Ovary (tissue), 9 donors: ENCODE measurements around the gene SCYGR4. TPM values are rescaled to one million over a fixed set of nuclear protein-coding genes. Genes with fewer than 3 reads are reported as not detected.

Experiments
- DNase-seq, 5 donors: peaks; one replicate each; pipeline ENCODE4 v3.0.0-alpha.2; 2019 to 2020
- H3K27ac ChIP-seq, 2 donors: fragments of 200-600 bp; one replicate each; pipeline versions ENCODE4 v1.5.1 to v1.8.0; 2019 to 2022
- H3K27me3 ChIP-seq: fragments of 200-600 bp; one replicate; pipeline ENCODE4 v1.8.0; 2022
- H3K36me3 ChIP-seq: fragments of 200-600 bp; sonication (generic); one replicate; pipeline ENCODE4 v1.5.1; 2019
- H3K4me1 ChIP-seq: one replicate; pipeline ENCODE4 v1.8.1; 2013; ENCODE audit warnings: mild to moderate bottlenecking, moderate library complexity; ENCODE audit not compliant: insufficient read depth
- H3K4me3 ChIP-seq: fragments of 200-600 bp; sonication (generic); one replicate; pipeline ENCODE4 v1.5.1; 2017
- H3K9me3 ChIP-seq, 2 donors: fragments of 200-600 bp in 1 of 2; sonication (generic) in 1 of 2; one replicate each; pipeline versions ENCODE4 v1.5.1 to v1.8.1; 2013 to 2019; ENCODE audit warnings: mild to moderate bottlenecking in 1 of 2, moderate library complexity in 1 of 2
- CTCF ChIP-seq, 3 donors: fragments of 450-650 bp in 2 of 3; fragments of 200-600 bp in 1 of 3; IDR thresholded peaks; one replicate each; pipeline versions ENCODE4 v1.5.1 to v1.8.0; 2016 to 2022; ENCODE audit warnings: antibody characterized with exemption in 3 of 3, mild to moderate bottlenecking in 1 of 3
- EP300 ChIP-seq: sonication (generic); formaldehyde crosslinking; IDR thresholded peaks from one replicate; pipeline ENCODE4 v1.6.1; 2017; ENCODE audit warnings: antibody characterized with exemption
- POLR2A ChIP-seq: fragments of 450-650 bp; IDR thresholded peaks from one replicate; pipeline ENCODE4 v1.6.1; 2017; ENCODE audit warnings: antibody characterized with exemption, mild to moderate bottlenecking, moderate library complexity
- WGBS, 3 donors: extraction: QIAGEN DNeasy Blood & Tissue Kit in 1 of 3; methylation state at CpG; one replicate each; pipeline versions ENCODE4 v1.1.5 to v1.1.7; 2013 to 2017; 5-methylcytosine and 5-hydroxymethylcytosine counted together
- intact Hi-C, 4 donors: fragments of 100-400 bp; cut with DNase I; formaldehyde crosslinking; loops; one replicate each; pipeline versions ENCODE4 v1.11.0 to v1.15.1; 2022 to 2023
- polyA plus RNA-seq, 2 donors: library from polyadenylated mRNA; stranded (reverse); fragments of 200-250 nt in 1 of 2; fragments of 350-450 nt in 1 of 2; fragmentation: Illumina TruSeq in 1 of 2; extraction: RNeasy Lipid Tissue Mini Kit (QIAGEN cat#74804) in 1 of 2; gene quantifications; one replicate each; pipeline ENCODE4 v1.2.3, GENCODE V29; 2013 to 2014
- total RNA-seq, 7 donors: library from RNA; depleted of rRNA in 2 of 7; stranded (reverse); fragments of >200 nt in 2 of 7; fragmentation: NEBNext Ultra II Directional in 3 of 7; extraction: Animal tissue kit (Norgen Biotek cat#: 25700) in 3 of 7; gene quantifications; one replicate each; pipeline versions ENCODE4 v1.1.0 to v1.2.4, GENCODE V29; 2016 to 2023
- donor health status: DM: no; HTN: no; CAD: no; lungs with moderate emphysema.
- donor health status: DM: no; HTN: no; CAD: no.
- donor health status: Bipolar disorder and iron deficiency.
- donor health status: DM: yes; HTN: yes; CAD: no.
- donor health status: DM: no; HTN: no; CAD: no.
- donor health status: DM: yes; HTN: yes; CAD: no.

Gene SCYGR4
- total and polyA plus RNA-seq, 9 donors: not detected

GRCh38 chr2:227576812-227577211 is 40.5 kb upstream of the SCYGR4 start:
- WGBS, 3 donors: 70 to 73% (median 72%) methylated on average over 2 of the region's 2 CpGs
- H3K4me1 ChIP-seq: no peaks in the 10 kb centered on the region
- H3K27ac ChIP-seq: no peak overlapping the region
- intact Hi-C loops: no loop called here
- TF ChIP-seq POLR2A: no peak
- TF ChIP-seq CTCF (IDR thresholded peaks at IDR 0.05): no peak
- no peak for TF ChIP-seq EP300
- no peaks in the 10 kb centered on the region for H3K27me3 ChIP-seq
- H3K4me3 ChIP-seq: no peak overlapping the region
- DNase-seq: no peak
- H3K9me3 ChIP-seq: no peaks in the 10 kb centered on the region
- no peaks in the 10 kb centered on the region for H3K36me3 ChIP-seq

GRCh38 chr2:227577555-227577954 is 39.7 kb upstream of the SCYGR4 start:
- no peak overlapping the region for H3K27ac ChIP-seq

GRCh38 chr2:227578642-227579041 is 38.7 kb upstream of the SCYGR4 start:
- no peak for DNase-seq
- intact Hi-C loops: no loop called here
- Histone ChIP-seq H3K27me3 (no peaks in the 10 kb centered on the region), H3K9me3 (no peaks in the 10 kb centered on the region), H3K27ac (no peak overlapping the region), H3K36me3 (no peaks in the 10 kb centered on the region), H3K4me3 (no peak overlapping the region), H3K4me1 (no peaks in the 10 kb centered on the region)
- 48 to 59% (median 55%) methylated on average over 2 of the region's 2 CpGs for WGBS, 3 donors
- TF ChIP-seq EP300 (no peak), CTCF (IDR thresholded peaks at IDR 0.05) (no peak), POLR2A (no peak)

More at GRCh38 chr2:227577555-227577954, 39.7 kb upstream of the SCYGR4 start:
- no peak for TF ChIP-seq EP300
- no peak for TF ChIP-seq POLR2A
- TF ChIP-seq CTCF (IDR thresholded peaks at IDR 0.05): no peak
- Histone ChIP-seq H3K36me3 (no peaks in the 10 kb centered on the region), H3K27me3 (no peaks in the 10 kb centered on the region), H3K4me1 (no peaks in the 10 kb centered on the region), H3K9me3 (no peaks in the 10 kb centered on the region), H3K4me3 (no peak overlapping the region)
- WGBS, 3 donors: 44 to 56% (median 55%) methylated on average over 2 of the region's 2 CpGs
- intact Hi-C loops: no loop called here
- DNase-seq: no peak

GRCh38 chr2:227579791-227580190 is 37.5 kb upstream of the SCYGR4 start:
- intact Hi-C loops: no loop called here
- no peak for DNase-seq
- TF ChIP-seq POLR2A (no peak), CTCF (IDR thresholded peaks at IDR 0.05) (no peak), EP300 (no peak)
- H3K4me3 ChIP-seq: no peak overlapping the region
- 95 to 97% (median 97%) methylated on average over 1 of the region's 1 CpG for WGBS, 3 donors
- H3K9me3 ChIP-seq: no peaks in the 10 kb centered on the region
- no peak overlapping the region for H3K27ac ChIP-seq
- H3K4me1 ChIP-seq: no peaks in the 10 kb centered on the region
- no peaks in the 10 kb centered on the region for H3K27me3 ChIP-seq
- H3K36me3 ChIP-seq: no peaks in the 10 kb centered on the region

- DNase-seq: no peak
- no peaks in the 10 kb centered on the region for H3K4me1 ChIP-seq
- intact Hi-C loops: no loop called here
- H3K9me3 ChIP-seq: no peaks in the 10 kb centered on the region
- TF ChIP-seq EP300 (no peak), POLR2A (no peak), CTCF (IDR thresholded peaks at IDR 0.05) (no peak)
- no peaks in the 10 kb centered on the region for H3K27me3 ChIP-seq
- H3K27ac ChIP-seq: no peak overlapping the region
- H3K36me3 ChIP-seq: no peaks in the 10 kb centered on the region
- no peak overlapping the region for H3K4me3 ChIP-seq
Measured at GRCh38 chr2:227582369-227582768, 34.9 kb upstream of the SCYGR4 start.
